HCT116 (cell line): Measurements from ENCODE around the gene MTIF3.

Experiments
- CEBPB ChIP-seq: IDR thresholded peaks from 2 replicates; pipeline ENCODE4 v1.6.1; 2012; ENCODE audit warnings: low read depth
- EZH2 ChIP-seq: fragments of 200-600 bp; sonication (generic); IDR thresholded peaks from 2 replicates; pipeline ENCODE4 v1.6.1; 2017; ENCODE audit warnings: antibody characterized with exemption, mixed run types
- EZH2phosphoT487 ChIP-seq: fragments of 200-600 bp; IDR thresholded peaks from 2 replicates; pipeline ENCODE4 v1.6.1; 2018; ENCODE audit warnings: antibody characterized with exemption, borderline replicate concordance
- POLR2A ChIP-seq: IDR thresholded peaks from 2 replicates; pipeline ENCODE4 v1.7.0; 2011; ENCODE audit warnings: borderline replicate concordance; ENCODE audit not compliant: insufficient read depth, insufficient read length; ENCODE audit errors: extremely low read depth
- POLR2AphosphoS5 ChIP-seq: IDR thresholded peaks from 2 replicates; pipeline ENCODE4 v1.6.1; 2011; ENCODE audit warnings: mild to moderate bottlenecking, low read depth, low read length, moderate library complexity
- RAD21 ChIP-seq: IDR thresholded peaks from 2 replicates; pipeline ENCODE4 v1.6.1; 2012; ENCODE audit warnings: low read depth, mild to moderate bottlenecking
- SIN3A ChIP-seq: IDR thresholded peaks from 2 replicates; pipeline ENCODE4 v1.6.1; 2012; ENCODE audit warnings: low read depth
- YY1 ChIP-seq: IDR thresholded peaks from 2 replicates; pipeline ENCODE4 v1.6.1; 2011; ENCODE audit warnings: low read length, low read depth, moderate library complexity, mild to moderate bottlenecking; ENCODE audit not compliant: insufficient replicate concordance; ENCODE audit errors: extremely low read depth
- ZBTB33 ChIP-seq: IDR thresholded peaks from 2 replicates; pipeline ENCODE4 v1.6.1; 2011; ENCODE audit warnings: mild to moderate bottlenecking, low read length, moderate library complexity; ENCODE audit not compliant: insufficient replicate concordance; ENCODE audit errors: extremely low read depth
- ZNF274 ChIP-seq: fragments of 200-500 bp; sonication (Bioruptor generic); IDR thresholded peaks from 2 replicates; pipeline ENCODE4 v1.6.1; 2014; ENCODE audit warnings: mild to moderate bottlenecking, low read depth, low read length, inconsistent platforms
- TF ChIP-seq, protein P1 (sequence below): IDR thresholded peaks from 2 replicates; pipeline ENCODE4 v1.6.1; 2012
- TF ChIP-seq, protein P2 (sequence below), 3 experiments: fragments of 200-600 bp in 1 of 3; sonication (generic) in 1 of 3; IDR thresholded peaks in 2 of 3; conservative IDR thresholded peaks in 1 of 3; 2 replicates each; pipeline ENCODE4 v1.5.1; 2012 to 2017; ENCODE audit warnings: low read depth in 2 of 3, low read length in 2 of 3, antibody characterized with exemption in 1 of 3, borderline replicate concordance in 1 of 3, control low read depth in 1 of 3, mild to moderate bottlenecking in 1 of 3, mixed read lengths in 1 of 3, mixed run types in 1 of 3, moderate library complexity in 1 of 3; ENCODE audit not compliant: insufficient read depth in 1 of 3
- TF ChIP-seq, protein P3 (sequence below): IDR thresholded peaks from 2 replicates; pipeline ENCODE4 v1.6.1; 2012; ENCODE audit warnings: low read depth
- TF ChIP-seq, protein P4 (sequence below): IDR thresholded peaks from 2 replicates; pipeline ENCODE4 v1.6.1; 2012

GRCh38 chr13:27405546-27406134 lies 44.7 kb downstream of the MTIF3 start:
- TF ChIP-seq ZBTB33 (no peak), RAD21 (no peak), POLR2A (no peak), EZH2phosphoT487 (no peak), YY1 (no peak), ZNF274 (no peak), SIN3A (no peak), EZH2 (no peak), POLR2AphosphoS5 (no peak), CEBPB (no peak)
- TF ChIP-seq, protein P1, sequence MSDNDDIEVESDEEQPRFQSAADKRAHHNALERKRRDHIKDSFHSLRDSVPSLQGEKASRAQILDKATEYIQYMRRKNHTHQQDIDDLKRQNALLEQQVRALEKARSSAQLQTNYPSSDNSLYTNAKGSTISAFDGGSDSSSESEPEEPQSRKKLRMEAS, result no peak
- TF ChIP-seq, protein P2, sequence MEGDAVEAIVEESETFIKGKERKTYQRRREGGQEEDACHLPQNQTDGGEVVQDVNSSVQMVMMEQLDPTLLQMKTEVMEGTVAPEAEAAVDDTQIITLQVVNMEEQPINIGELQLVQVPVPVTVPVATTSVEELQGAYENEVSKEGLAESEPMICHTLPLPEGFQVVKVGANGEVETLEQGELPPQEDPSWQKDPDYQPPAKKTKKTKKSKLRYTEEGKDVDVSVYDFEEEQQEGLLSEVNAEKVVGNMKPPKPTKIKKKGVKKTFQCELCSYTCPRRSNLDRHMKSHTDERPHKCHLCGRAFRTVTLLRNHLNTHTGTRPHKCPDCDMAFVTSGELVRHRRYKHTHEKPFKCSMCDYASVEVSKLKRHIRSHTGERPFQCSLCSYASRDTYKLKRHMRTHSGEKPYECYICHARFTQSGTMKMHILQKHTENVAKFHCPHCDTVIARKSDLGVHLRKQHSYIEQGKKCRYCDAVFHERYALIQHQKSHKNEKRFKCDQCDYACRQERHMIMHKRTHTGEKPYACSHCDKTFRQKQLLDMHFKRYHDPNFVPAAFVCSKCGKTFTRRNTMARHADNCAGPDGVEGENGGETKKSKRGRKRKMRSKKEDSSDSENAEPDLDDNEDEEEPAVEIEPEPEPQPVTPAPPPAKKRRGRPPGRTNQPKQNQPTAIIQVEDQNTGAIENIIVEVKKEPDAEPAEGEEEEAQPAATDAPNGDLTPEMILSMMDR (IDR thresholded peaks at IDR 0.05 in 2 of 3, conservative IDR thresholded peaks at IDR 0.05 in 1 of 3; ENCODE audit: borderline replicate concordance in 1 of 3, insufficient read depth in 1 of 3, low read depth in 2 of 3, low read length in 2 of 3), result no peak
- TF ChIP-seq, protein P3, sequence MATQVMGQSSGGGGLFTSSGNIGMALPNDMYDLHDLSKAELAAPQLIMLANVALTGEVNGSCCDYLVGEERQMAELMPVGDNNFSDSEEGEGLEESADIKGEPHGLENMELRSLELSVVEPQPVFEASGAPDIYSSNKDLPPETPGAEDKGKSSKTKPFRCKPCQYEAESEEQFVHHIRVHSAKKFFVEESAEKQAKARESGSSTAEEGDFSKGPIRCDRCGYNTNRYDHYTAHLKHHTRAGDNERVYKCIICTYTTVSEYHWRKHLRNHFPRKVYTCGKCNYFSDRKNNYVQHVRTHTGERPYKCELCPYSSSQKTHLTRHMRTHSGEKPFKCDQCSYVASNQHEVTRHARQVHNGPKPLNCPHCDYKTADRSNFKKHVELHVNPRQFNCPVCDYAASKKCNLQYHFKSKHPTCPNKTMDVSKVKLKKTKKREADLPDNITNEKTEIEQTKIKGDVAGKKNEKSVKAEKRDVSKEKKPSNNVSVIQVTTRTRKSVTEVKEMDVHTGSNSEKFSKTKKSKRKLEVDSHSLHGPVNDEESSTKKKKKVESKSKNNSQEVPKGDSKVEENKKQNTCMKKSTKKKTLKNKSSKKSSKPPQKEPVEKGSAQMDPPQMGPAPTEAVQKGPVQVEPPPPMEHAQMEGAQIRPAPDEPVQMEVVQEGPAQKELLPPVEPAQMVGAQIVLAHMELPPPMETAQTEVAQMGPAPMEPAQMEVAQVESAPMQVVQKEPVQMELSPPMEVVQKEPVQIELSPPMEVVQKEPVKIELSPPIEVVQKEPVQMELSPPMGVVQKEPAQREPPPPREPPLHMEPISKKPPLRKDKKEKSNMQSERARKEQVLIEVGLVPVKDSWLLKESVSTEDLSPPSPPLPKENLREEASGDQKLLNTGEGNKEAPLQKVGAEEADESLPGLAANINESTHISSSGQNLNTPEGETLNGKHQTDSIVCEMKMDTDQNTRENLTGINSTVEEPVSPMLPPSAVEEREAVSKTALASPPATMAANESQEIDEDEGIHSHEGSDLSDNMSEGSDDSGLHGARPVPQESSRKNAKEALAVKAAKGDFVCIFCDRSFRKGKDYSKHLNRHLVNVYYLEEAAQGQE, result no peak
- TF ChIP-seq, protein P4, sequence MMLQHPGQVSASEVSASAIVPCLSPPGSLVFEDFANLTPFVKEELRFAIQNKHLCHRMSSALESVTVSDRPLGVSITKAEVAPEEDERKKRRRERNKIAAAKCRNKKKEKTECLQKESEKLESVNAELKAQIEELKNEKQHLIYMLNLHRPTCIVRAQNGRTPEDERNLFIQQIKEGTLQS, result no peak
